ENCODE results near the gene TLE1.

DNA sequence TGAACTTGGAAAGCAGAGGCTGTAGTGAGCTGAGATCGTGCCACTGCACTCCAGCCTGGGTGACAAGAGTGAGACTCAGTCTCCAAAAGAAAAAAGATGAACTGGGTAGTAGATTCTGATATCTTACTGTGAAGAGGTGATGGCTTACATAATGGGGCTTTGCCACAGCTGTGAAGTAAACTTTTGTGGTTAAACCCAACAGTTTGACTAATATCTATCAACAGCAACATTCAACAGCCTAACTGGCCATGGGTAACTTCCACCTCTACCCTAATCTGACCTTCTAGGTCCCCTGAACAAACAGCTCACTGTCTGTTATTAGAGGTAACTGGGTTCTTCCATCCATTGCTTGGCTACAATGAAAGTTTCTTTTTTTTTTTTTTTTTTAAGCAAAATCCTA is 52.1 kb downstream of the TLE1 start:
- TF ChIP-seq, protein P1, sequence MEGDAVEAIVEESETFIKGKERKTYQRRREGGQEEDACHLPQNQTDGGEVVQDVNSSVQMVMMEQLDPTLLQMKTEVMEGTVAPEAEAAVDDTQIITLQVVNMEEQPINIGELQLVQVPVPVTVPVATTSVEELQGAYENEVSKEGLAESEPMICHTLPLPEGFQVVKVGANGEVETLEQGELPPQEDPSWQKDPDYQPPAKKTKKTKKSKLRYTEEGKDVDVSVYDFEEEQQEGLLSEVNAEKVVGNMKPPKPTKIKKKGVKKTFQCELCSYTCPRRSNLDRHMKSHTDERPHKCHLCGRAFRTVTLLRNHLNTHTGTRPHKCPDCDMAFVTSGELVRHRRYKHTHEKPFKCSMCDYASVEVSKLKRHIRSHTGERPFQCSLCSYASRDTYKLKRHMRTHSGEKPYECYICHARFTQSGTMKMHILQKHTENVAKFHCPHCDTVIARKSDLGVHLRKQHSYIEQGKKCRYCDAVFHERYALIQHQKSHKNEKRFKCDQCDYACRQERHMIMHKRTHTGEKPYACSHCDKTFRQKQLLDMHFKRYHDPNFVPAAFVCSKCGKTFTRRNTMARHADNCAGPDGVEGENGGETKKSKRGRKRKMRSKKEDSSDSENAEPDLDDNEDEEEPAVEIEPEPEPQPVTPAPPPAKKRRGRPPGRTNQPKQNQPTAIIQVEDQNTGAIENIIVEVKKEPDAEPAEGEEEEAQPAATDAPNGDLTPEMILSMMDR (IDR thresholded peaks at IDR 0.05): no peak
- no peak for TF ChIP-seq POLR2A (IDR thresholded peaks at IDR 0.05)

All from adrenal gland (tissue), 5 donors.